AML-193 (cell line): ENCODE results near the gene STAT4.

Experiments used
- DNase-seq, 2 experiments: peaks; one replicate each; lab custom pipeline; 2025; lab: John Stamatoyannopoulos, UW

Gene STAT4

GRCh38 chr2:191083540-191083939, 67.3 kb downstream of the STAT4 start:
- DNase-seq: no peak

- DNase-seq: no peak
Observed at GRCh38 chr2:191082321-191082720, 68.5 kb downstream of the STAT4 start.

- DNase-seq: no peak
Observed at GRCh38 chr2:191081411-191082155, 69.2 kb downstream of the STAT4 start.

- no peak for DNase-seq
Observed at GRCh38 chr2:191078165-191078867, 72.5 kb downstream of the STAT4 start.

- peak; percentile 4 to 17 for DNase-seq
Observed at GRCh38 chr2:191070276-191070675, 80.5 kb downstream of the STAT4 start.

- DNase-seq: no peak
Observed at GRCh38 chr2:191069606-191070005, 81.2 kb downstream of the STAT4 start.

- no peak for DNase-seq
Observed at GRCh38 chr2:191066919-191067233, 83.9 kb downstream of the STAT4 start.

- DNase-seq: no peak
Observed at GRCh38 chr2:191066197-191066918, 84.4 kb downstream of the STAT4 start.

GRCh38 chr2:191065785-191066184, 85.0 kb downstream of the STAT4 start:
- peak; percentile 27 to 65 for DNase-seq

- DNase-seq: no peak
Observed at GRCh38 chr2:191064590-191064989, 86.2 kb downstream of the STAT4 start.

- no peak for DNase-seq
Observed at GRCh38 chr2:191063584-191063983, 87.2 kb downstream of the STAT4 start.

- no peak for DNase-seq
Observed at GRCh38 chr2:191061381-191061980, 89.3 kb downstream of the STAT4 start.

- DNase-seq: no peak
Observed at GRCh38 chr2:191059308-191059707, 91.5 kb downstream of the STAT4 start.

- DNase-seq: peak; percentile 46 to 61
Observed at GRCh38 chr2:191056228-191056627, 94.6 kb downstream of the STAT4 start.

GRCh38 chr2:191053256-191053655, 97.5 kb downstream of the STAT4 start:
- DNase-seq: no peak

- peak; percentile 76 to 82 for DNase-seq
Observed at GRCh38 chr2:191051825-191052778, 98.7 kb downstream of the STAT4 start.

GRCh38 chr2:191051177-191051576, 99.6 kb downstream of the STAT4 start:
- no peak for DNase-seq

- DNase-seq: no peak
Observed at GRCh38 chr2:191050640-191050987, 100.2 kb downstream of the STAT4 start.

GRCh38 chr2:191049728-191050639, 100.8 kb downstream of the STAT4 start:
- peak in 1 of 2 experiments; percentile 9 for DNase-seq

- no peak for DNase-seq
Observed at GRCh38 chr2:191048073-191048472, 102.7 kb downstream of the STAT4 start.
